ENCODE data around the gene FBXL16.
"Not testable (repeated sequence)": the region's sequence is repeated elsewhere in the genome, so short reads cannot be mapped to it uniquely, and the experiment has no call there.

The FBXL16 gene

DNA sequence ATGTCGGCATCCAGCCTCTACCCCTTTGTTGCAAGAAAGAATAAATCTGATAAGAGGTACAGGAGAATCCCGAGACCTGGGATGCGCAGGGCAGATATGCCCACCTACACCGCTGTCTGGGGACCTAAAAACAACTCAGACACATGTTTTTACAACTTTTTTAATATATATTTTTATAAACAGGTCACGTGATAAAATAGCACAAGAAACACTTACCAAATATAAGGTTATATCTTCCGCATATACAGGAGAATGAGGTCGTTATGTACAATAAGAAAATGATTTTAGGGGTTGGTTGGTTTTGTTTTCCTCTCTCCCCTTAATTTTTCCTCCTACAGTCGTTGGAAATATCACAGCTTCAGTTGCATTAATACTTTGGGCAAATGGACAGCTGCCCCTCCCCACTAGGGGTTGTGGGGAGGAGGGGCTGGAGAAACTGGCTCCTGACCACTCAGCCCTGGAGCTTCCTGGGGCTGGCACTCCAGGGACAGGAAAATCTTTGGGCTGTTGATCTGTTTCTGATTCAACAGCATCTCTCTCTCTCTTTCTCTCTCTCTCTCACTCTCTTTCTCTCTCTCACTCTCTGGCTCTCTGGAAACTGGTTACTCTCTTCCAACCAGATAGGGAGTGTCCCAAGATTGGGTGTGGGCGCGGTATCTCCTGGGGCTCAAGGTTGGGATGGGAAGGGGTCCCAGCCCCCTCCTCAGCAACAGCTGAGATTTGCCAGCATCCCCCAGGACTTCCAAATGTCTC, 13.1 kb downstream of the FBXL16 start:
- peaks cover 3% of the 10 kb centered on the region for H3K9me3 Mint-ChIP-seq
- DNase-seq, result no peak
- peak overlapping the region; percentile 92 for H3K4me3 Mint-ChIP-seq
- no peak overlapping the region for H3K27ac Mint-ChIP-seq
- peaks cover 24% of the 10 kb centered on the region for H3K4me1 Mint-ChIP-seq
- H3K36me3 Mint-ChIP-seq (ENCODE audit: low read depth), result no peaks in the 10 kb centered on the region
- TF ChIP-seq, protein P1, sequence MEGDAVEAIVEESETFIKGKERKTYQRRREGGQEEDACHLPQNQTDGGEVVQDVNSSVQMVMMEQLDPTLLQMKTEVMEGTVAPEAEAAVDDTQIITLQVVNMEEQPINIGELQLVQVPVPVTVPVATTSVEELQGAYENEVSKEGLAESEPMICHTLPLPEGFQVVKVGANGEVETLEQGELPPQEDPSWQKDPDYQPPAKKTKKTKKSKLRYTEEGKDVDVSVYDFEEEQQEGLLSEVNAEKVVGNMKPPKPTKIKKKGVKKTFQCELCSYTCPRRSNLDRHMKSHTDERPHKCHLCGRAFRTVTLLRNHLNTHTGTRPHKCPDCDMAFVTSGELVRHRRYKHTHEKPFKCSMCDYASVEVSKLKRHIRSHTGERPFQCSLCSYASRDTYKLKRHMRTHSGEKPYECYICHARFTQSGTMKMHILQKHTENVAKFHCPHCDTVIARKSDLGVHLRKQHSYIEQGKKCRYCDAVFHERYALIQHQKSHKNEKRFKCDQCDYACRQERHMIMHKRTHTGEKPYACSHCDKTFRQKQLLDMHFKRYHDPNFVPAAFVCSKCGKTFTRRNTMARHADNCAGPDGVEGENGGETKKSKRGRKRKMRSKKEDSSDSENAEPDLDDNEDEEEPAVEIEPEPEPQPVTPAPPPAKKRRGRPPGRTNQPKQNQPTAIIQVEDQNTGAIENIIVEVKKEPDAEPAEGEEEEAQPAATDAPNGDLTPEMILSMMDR (IDR thresholded peaks at IDR 0.05), result no peak
- peaks cover 68% of the 10 kb centered on the region for H3K27me3 Mint-ChIP-seq (ENCODE audit: low read depth, poor library complexity)

DNA sequence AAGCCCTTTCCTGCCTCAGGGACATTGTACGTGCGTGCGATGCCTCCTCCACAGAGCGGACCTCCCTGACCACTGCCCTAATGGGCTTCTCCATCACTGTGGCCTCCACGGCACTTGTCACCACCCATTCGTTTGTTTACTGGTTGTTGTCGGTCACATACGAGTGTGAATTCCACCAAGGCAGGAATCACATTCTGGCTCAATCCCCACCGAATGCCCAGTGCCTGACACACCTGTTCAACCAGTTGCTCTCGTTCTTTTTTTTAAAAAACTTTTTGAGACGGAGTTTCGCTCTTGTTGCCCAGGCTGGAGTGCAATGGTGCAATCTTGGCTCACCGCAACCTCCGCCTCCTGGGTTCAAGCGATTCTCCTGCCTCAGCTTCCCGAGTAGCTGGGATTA, 14.4 kb downstream of the FBXL16 start:
- DNase-seq; H3K36me3 Mint-ChIP-seq (ENCODE audit: low read depth); H3K9me3 Mint-ChIP-seq; H3K27ac Mint-ChIP-seq: not testable (repeated sequence)
- peaks cover 55% of the 10 kb centered on the region for H3K27me3 Mint-ChIP-seq (ENCODE audit: low read depth, poor library complexity)
- H3K4me1 Mint-ChIP-seq, result peaks cover 24% of the 10 kb centered on the region
- H3K4me3 Mint-ChIP-seq, result peak overlapping the region; percentile 92

DNA sequence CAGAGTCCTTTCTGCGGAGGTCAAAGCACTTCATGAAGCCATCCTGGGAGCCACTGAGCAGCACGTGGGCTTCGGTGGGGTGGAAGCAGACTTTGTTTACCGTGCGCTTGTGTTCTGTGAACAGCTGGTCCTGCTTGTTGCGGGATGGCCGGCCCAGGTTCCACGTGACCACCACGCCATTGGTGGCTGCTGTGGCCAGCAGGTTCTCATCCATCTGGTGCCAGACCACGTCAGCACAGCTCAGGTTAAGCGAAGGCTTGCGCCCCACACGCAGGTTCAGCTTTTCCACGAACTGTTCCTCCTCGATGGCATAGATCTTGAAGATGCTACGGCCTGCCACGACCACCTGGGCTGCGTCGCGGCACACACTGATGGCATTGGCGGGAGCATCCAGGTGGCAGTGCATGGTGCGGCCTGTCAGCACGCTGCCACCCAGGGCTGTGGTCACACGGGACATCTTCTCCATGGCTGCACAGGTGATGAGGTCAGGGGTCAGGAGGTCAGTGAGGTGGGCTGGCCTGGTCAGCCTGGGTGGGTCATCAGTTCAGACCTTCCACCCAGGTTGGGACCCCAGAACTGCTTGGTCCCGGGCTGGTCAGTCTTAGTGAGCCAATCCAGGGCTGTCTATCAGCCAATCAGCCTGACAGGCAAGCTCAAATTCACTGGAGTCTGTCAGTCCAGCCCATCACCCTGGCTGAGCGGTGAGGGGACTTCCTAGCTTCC, 16.3 kb downstream of the FBXL16 start:
- H3K4me1 Mint-ChIP-seq, result peaks cover 30% of the 10 kb centered on the region
- DNase-seq, result no peak
- H3K27me3 Mint-ChIP-seq (ENCODE audit: low read depth, poor library complexity), result peaks cover 38% of the 10 kb centered on the region
- TF ChIP-seq, protein P1 (IDR thresholded peaks at IDR 0.05), result no peak
- H3K36me3 Mint-ChIP-seq (ENCODE audit: low read depth), result peaks cover 8% of the 10 kb centered on the region
- peak overlapping the region; percentile 92 for H3K4me3 Mint-ChIP-seq
- H3K9me3 Mint-ChIP-seq, result peaks cover 3% of the 10 kb centered on the region
- no peak overlapping the region for H3K27ac Mint-ChIP-seq

DNA sequence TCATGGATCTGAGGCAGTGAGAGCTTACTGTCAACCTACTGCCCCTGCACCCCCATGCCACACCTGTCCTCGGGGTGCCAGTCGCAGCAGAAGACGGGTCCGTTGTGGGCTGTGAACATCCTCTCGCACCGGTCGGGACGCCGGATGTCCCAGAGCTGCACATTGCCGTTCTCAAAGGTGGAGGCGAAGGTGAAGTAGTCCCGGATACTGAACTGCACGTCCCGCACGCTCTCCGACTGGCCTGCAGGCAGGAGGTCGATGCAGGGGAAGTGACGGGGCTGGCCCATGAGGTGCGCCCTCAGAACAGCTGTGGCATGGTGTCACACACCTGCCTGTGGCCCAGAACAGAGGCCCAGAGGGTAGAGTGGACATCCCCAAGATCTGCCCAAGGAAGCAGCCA, 18.1 kb downstream of the FBXL16 start:
- DNase-seq, result no peak
- H3K27me3 Mint-ChIP-seq (ENCODE audit: low read depth, poor library complexity), result peaks cover 19% of the 10 kb centered on the region
- peaks cover 3% of the 10 kb centered on the region for H3K9me3 Mint-ChIP-seq
- H3K4me1 Mint-ChIP-seq, result peaks cover 40% of the 10 kb centered on the region
- H3K36me3 Mint-ChIP-seq (ENCODE audit: low read depth), result peaks cover 8% of the 10 kb centered on the region
- no peak overlapping the region for H3K27ac Mint-ChIP-seq
- TF ChIP-seq, protein P1 (IDR thresholded peaks at IDR 0.05), result no peak
- no peak overlapping the region for H3K4me3 Mint-ChIP-seq

DNA sequence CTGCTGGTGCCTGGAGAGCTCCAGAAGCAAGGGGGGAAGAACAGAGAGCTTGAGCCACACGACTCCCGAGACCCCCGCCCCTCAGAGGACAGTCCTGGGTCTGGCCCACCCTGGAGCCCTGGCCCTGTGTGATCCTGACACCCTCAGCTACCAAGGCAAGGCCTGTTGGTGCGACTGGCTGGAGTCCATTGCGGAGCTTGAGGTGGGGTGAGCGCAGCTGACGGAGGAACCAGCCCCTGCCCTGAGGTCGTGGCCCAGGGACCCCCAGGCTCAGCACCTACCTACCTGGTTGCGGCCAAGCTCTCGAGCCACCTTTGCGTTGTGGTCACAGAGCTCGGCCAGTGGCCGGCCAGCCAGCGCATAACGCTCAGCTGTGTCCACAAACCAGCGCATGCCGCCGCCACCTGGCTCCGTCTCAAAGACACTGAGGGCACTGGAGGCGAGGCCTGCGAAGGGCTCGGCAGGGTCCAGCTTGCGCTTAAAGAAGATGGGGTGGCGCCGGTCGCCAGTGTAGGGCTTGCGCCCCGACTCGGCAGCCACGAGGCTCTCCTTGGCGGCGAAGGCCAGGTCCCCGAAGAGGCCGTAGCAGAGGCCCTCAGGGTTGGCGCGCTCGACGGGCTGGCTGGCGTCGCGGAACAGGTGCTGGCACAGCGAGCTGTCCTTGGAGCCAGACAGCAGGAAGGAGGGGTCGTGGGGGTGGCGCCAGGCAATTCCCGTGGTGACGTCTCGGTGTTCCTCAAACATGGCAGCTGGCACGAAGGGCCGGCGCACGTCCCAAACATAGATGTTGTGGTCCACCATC, 18.9 kb downstream of the FBXL16 start:
- TF ChIP-seq, protein P1 (IDR thresholded peaks at IDR 0.05), result no peak
- DNase-seq, result no peak
- Mint-ChIP-seq H3K4me1 (peaks cover 49% of the 10 kb centered on the region), H3K4me3 (no peak overlapping the region), H3K27me3 (ENCODE audit: low read depth, poor library complexity) (peaks cover 11% of the 10 kb centered on the region), H3K36me3 (ENCODE audit: low read depth) (peaks cover 12% of the 10 kb centered on the region), H3K27ac (no peak overlapping the region), H3K9me3 (no peaks in the 10 kb centered on the region)

DNA sequence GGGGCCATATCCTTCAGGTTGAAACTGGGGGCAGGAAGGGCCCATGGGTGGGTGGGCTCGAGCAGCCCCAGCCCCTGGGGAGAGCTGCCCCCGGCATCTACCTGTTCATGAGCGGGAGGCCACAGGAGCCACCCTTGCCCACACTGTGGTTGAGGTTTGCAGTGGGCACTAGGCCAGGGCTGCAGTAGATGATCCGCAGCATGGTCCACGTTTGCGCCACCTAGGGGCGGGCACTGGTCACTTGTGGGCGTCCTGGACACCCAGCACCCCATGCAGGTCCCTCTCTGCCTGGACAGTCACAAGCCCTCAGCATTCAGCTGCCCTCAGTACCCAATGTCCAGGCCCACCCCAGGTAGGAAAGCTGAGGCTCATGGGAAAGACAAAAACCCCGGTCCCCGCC, 19.6 kb downstream of the FBXL16 start:
- H3K9me3 Mint-ChIP-seq, result no peaks in the 10 kb centered on the region
- H3K4me3 Mint-ChIP-seq, result peak overlapping the region; percentile 40
- DNase-seq, result peak; percentile 65
- TF ChIP-seq, protein P1 (IDR thresholded peaks at IDR 0.05), result peak; percentile 45
- H3K36me3 Mint-ChIP-seq (ENCODE audit: low read depth), result peaks cover 17% of the 10 kb centered on the region
- H3K4me1 Mint-ChIP-seq, result peaks cover 52% of the 10 kb centered on the region
- peaks cover 4% of the 10 kb centered on the region for H3K27me3 Mint-ChIP-seq (ENCODE audit: low read depth, poor library complexity)
- peak overlapping the region; percentile 48 for H3K27ac Mint-ChIP-seq

Data from nephron progenitor cell (in vitro differentiated cells).